HCEC 1CT (cell line): ENCODE results near the gene TMPRSS11A.

Experiments used
- DNase-seq: peaks from one replicate; pipeline ENCODE4 v3.0.0-alpha.2; 2017

The TMPRSS11A gene

DNA sequence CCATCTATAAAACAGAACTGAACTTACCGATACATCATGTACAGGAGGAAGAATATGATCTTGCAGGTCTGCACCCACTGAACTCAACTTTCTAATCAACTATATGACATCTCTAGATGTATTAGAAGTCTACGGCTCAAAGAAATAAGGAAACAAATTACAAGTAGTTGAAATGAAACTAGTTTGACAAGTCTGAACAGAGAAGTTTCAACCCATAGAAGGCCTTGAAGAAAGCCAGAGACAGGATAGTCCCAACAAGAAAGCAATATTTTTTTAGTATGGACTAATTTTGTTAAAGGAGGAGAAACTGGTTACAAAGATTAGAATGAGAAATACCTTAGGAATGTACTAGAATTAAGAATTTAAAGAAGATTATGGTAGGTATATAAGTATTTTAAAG is at the start of gene TMPRSS11A:
Gene TMPRSS11A (minus strand): TSS at position 138 of the 400 bp plus-strand sequence. CDS start 100 bp downstream, at position 38.
- no peak for DNase-seq

GRCh38 chr4:68011684-68012083 is 48.4 kb upstream of the TMPRSS11A start:
- no peak for DNase-seq

DNA sequence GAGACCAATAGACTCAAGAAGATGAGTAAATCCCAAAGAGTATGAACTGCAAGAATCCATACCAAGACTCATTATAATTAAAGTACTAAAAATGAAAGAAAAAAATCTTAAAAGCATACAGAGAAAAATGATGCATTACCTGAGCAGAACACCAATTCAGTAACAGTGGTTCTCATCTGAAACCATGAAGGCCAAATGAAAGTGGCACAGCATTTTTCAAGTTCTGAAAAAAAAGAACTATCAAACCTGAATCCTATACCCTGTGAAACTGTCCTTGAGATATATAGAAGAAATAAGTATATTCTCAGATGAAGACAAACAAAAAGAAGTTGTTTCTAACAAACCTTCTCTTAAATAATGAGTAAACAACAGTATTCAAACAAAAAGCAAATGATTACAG is 39.6 kb upstream of the TMPRSS11A start:
- DNase-seq: no peak

- DNase-seq: no peak
Observed at GRCh38 chr4:67996127-67996526, 32.8 kb upstream of the TMPRSS11A start.

GRCh38 chr4:67988991-67989390 is 25.7 kb upstream of the TMPRSS11A start:
- DNase-seq: no peak

- no peak for DNase-seq
Observed at GRCh38 chr4:67983333-67983732, 20.0 kb upstream of the TMPRSS11A start.

- no peak for DNase-seq
Observed at GRCh38 chr4:67980512-67980911, 17.2 kb upstream of the TMPRSS11A start.

DNA sequence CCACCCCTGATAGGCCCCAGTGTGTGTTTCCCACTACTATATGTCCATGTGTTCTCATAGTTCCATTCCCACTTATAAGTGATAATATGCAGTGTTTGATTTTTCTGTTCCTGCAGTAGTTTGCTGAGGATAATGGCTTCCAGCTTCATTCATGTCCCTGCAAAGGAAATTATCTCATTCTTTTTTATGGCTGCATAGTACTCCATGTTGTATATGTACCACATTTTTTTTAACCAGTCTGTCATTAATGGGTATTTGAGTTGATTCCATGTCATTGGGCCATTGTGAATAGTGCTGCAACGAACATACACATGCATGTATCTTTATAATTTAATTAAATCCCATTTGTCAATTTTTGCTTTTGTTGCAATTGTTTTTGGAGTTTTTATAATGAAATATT is 10.3 kb upstream of the TMPRSS11A start:
- no peak for DNase-seq

DNA sequence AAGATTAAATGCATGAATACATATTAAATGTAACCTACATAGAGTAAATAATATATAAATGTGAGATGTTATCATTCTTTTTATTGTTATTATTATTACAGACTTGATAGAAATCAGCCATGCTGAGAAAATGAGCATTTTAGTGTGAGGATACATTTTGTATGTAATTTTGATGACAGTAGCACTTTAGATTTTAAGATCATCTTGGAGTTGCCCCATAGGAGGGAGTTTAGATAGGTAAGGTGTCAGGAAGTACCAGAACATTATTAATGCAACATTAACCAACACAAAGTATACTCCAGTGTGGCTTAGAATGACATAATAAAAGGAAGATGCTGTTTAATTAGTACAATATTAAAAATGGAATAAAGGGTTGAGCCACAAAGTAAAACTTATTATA is 8.4 kb downstream of the TMPRSS11A start:
- no peak for DNase-seq

DNA sequence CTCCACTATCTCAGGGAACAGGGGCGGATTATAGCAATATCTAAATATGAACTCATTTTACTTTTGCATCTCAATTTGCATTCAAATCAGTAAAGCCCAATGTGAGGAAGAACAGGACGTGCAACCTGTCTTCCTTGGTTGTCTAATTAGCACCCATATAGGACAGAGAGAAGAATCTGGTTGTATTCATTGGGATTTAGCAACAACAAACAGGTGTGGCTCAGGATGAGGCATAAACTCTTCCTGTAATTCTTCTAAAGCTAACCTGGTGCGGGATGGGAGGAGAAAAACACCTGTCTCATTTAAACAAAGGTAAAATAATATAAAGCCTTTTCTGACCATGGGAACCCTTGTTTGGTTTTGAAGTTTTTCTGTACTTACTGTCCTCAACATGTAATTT is 22.2 kb downstream of the TMPRSS11A start:
- no peak for DNase-seq

DNA sequence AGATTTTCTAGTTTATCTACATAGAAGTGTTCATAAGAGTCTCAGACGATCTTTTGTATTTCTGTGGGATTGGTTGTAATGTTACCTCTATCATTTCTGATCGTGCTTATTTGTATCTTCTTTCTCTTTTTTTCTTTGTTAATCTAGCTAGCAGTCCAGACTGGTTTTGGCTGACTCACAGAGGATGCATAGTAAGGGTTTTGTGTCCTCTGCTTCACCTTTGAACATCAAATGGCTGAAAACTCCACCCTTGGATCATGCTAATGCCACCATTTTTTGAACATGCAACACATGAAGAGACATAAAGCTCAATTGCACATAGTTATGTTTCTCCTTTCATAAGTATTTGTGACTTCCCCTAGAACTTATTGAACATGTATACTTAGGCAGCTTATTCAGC is 22.8 kb downstream of the TMPRSS11A start:
- no peak for DNase-seq

GRCh38 chr4:67939195-67939594 is 24.1 kb downstream of the TMPRSS11A start:
- DNase-seq: no peak

- no peak for DNase-seq
Observed at GRCh38 chr4:67935888-67936287, 27.4 kb downstream of the TMPRSS11A start.

DNA sequence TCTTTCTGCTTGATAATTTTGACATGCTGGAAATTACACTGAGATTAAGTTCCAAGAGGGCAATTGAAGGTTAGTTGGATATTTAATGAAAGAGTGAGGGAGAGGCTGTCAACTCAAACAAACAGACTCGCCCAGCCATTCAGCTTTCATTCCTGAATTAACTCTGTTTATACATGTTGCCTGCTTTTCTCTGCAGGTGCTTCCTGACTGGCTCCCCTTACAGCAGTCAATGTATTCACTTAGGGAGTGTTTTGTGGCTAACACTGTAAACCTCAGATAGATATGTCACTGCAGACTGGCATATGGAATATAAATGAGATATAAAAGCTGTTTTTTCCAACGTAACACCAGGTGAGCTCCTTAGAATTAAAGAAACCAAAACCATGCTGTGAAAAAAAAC is 28.7 kb downstream of the TMPRSS11A start:
- DNase-seq: no peak

DNA sequence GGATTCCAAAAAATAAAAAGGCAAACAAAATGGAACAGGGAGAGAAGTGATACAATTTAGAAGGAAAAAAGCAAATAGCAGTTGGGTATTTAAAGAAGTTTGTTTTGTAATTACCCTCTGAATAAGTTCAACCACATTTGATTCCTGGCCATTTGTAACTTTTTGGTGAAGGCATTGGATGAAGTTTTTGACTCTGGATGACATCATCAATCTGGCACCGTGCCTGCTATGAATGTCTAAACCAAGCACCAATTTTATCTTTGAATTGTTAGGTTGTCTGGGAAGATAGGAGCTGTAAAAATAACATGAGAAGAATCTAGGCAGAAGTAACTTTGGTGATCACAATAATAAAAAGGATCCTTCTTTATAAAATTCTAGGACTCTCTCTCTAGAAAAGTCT is 29.5 kb downstream of the TMPRSS11A start:
- DNase-seq: no peak

GRCh38 chr4:67933038-67933437 is 30.3 kb downstream of the TMPRSS11A start:
- DNase-seq: no peak

DNA sequence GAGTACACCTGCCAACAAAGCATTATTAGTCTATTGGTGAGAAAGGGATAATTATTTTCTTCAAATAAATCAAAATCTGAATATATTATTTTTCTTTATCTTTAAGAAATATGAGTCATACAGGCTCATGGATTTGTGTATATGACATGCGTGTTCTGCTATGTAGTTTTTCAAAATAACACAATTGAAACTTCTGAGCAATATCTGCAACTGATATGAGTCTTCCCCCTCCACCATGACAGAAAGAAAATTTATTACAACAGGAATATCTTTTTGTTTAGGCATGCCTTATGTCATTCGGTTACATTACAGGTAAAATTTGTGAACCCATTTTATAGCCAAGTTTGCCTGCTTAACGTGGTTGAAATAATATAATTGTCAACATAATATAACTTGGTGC is 32.0 kb downstream of the TMPRSS11A start:
- no peak for DNase-seq

DNA sequence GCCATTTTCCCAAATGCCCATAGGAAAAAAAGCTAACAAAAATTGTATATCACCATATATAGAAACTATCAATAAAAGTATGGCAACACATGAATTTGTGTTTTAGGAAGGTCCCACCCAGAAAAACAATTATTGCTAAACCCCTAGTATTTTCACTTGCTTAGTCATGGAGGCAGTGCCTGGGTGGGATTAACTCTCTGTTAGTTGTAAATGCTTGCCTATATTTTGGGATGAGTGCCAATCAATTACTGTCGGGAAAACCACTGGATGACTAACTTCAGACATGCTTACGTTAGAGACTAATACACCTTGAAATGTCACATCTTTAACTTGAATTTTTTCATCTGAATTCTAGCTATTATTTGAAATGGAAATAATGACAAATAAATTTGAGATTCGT is 33.9 kb downstream of the TMPRSS11A start:
- peak; percentile 43 for DNase-seq

DNA sequence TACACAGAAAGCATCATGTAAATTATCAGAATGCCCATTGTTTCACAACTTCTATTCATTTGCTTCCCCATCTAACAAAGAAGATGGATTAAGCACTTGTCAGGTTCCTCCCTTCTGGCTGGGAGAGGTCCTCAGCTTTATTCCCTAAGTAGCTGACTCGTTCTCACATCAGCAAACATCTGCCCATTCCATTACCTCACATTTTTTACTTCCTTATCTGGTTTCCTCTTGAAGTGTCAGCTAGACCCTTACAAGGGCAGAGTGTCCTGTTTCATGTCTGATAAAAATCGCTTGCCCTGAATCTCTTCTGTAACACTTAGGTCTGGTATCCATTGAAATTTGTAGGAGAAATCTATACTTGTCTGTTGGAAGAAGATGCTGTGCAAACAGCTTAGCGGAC is 34.7 kb downstream of the TMPRSS11A start:
- peak; percentile 1 for DNase-seq

DNA sequence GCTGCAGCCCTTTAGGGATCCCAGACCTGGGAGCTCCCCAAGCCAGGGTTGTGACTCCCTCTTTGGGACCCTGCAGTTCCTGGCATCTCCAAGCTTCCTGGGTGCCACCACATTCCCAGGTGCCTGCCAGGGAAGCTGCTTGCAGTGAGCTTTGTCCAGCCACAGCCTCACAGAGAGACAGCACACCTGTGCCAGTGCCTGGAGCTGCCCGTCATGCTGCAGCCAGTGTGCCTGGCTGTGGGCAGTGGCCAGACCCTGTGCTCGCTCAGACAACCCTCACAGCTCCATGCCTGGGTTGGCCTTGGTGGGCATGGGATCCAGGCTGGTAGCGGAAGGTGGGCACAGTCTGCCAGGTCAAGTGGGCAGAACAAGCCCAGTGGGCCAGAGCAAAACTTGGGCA is 36.0 kb downstream of the TMPRSS11A start:
- no peak for DNase-seq

DNA sequence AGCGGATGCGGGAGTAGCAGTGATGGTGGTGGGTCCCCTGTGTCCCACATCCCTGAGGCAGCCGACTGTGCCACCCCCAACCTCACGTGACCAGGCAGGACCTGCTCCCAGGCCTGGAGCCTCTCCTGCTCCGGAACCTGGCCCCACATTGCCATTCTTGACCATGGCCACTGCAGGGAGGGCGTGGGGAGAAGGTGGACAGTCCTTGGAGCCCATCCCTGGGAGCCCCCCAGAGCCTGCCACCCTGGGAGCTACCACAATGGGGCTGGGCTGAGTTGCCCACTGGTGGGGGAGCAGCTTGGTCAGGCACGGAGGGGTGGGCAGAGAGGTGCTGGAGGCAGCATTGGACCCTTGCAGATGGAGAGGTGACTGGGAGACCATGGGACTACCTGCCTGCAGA is 36.8 kb downstream of the TMPRSS11A start:
- no peak for DNase-seq

DNA sequence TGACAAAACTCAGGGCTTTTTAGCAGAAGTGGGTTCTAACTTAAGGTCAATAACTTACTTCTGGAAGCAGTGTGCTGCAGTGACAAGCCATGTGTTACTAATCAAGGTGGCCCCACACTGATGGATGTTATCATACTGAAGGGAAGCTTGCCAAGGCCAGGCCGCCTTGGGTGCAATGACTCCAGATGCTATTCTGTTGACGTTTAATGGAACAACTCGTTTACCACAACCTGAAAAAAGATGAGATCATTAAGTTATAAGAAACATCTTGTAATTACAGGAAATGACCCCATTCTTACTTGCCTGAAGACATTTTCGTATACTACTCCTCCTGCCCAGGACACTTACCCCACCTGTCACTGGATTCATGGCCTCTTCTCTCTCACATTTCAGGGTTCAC is 40.6 kb downstream of the TMPRSS11A start:
- peak; percentile 3 for DNase-seq

- no peak for DNase-seq
Observed at GRCh38 chr4:67918428-67918827, 44.9 kb downstream of the TMPRSS11A start.

- DNase-seq: no peak
Observed at GRCh38 chr4:67915400-67915966, 47.8 kb downstream of the TMPRSS11A start.

DNA sequence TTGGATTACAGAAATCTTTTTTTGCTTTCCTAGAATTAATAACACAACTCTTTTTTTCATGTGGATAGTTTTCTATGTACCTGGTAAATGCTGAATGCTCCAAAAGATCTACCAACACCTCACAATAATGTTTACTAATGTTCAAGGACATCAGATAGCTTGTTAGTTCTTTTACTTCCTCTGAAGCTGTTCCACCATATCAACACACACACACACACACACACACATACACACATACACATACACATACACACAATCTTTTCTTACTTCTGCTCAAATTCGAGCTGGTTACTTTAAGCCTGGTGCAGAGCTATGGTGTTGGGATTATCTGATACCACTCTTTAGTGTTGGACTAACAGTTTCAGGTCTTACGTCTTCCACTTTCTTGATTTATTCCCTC is 51.2 kb downstream of the TMPRSS11A start:
- no peak for DNase-seq

GRCh38 chr4:67911638-67912037 is 51.7 kb downstream of the TMPRSS11A start:
- no peak for DNase-seq
